Choroid plexus epithelial cell (primary cell): ENCODE measurements around the gene NAB2.

Experiments
- DNase-seq: peaks from one replicate; pipeline ENCODE4 v3.0.0-alpha.2; 2010; ENCODE audit warnings: low read depth
- H3K4me3 ChIP-seq: 2 replicates; pipeline ENCODE4 v1.5.1; 2011; ENCODE audit warnings: low read depth, mild to moderate bottlenecking, control low read depth, low read length, moderate library complexity
- CTCF ChIP-seq: conservative IDR thresholded peaks from 2 replicates; pipeline ENCODE4 v1.5.1; 2011; ENCODE audit warnings: low read depth, mild to moderate bottlenecking, control low read depth, inconsistent platforms, low read length, moderate library complexity

Gene NAB2

DNA sequence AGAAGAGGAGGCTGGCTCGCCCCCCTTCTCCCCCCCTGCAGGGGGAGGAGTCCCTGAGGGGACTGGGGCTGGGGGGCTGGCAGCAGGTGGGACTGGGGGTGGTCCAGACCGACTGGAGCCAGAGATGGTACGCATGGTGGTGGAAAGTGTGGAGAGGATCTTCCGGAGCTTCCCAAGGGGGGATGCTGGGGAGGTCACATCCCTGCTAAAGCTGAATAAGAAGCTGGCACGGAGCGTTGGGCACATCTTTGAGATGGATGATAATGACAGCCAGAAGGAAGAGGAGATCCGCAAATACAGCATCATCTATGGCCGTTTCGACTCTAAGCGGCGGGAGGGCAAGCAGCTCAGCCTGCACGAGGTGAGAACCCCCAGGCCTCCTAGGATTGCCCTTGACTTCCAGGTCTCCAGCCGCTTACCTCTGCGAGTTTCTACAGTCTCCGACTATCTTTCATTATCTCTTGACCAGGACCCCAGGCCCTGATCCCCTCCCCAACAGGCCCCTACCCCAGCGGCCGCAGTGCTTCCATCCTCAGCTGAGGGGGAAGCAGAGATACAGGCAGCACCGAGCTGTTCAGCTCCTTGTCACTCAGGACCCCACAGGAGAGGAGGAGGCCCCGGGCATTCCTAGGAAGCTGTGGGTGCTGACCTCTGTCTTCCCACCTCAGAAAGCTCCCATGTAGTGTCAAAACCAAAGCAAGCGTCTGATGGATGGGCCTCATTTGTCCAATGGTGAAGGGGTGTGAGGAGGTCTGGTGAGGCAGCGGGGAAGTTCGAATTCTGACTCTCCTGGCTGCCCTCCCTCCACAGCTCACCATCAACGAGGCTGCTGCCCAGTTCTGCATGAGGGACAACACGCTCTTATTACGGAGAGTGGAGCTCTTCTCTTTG, 3.0 kb downstream of the NAB2 start:
- H3K4me3 ChIP-seq: peak overlapping the region; percentile 93
- no peak for TF ChIP-seq CTCF

DNA sequence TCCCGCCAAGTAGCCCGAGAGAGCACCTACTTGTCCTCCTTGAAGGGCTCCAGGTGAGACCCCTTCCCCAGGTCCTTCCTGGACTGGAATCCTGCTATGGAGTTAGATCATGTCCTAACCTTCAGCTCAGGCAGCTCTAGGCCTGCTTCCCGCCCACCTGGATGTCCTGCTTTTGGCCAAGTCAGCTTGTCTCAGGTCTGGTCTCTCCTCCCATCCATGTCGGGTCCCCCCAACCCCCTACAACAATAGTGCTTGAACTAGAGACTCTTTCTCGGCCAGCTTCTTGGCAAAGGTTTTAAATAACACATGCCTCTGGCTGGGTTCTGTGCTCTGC, 3.6 kb downstream of the NAB2 start:
- DNase-seq: no peak
- no peak for TF ChIP-seq CTCF
- H3K4me3 ChIP-seq: no peak overlapping the region

More for the DNA sequence above, 3.0 kb downstream of the NAB2 start:
- no peak for DNase-seq

DNA sequence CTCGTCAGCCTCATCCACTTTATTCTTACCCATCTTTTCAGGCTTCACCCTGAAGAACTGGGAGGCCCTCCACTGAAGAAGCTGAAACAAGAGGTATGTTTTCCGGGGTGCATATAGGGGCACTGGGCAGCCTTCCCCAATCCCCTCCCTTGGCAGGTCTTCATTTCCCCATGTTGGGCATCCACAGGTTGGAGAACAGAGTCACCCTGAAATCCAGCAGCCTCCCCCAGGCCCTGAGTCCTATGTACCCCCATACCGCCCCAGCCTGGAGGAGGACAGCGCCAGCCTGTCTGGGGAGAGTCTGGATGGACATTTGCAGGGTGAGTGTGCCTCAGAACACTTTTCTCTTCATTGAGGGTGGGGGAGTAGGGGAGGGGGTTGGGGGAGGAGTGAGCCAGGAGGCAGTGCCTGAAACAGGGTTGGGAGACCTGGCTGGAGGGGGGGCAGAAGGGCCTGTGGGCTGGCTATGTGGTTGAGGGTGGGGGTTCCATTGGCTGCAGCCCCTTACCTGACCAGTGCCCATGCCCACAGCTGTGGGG, 4.0 kb downstream of the NAB2 start:
- DNase-seq: no peak
- H3K4me3 ChIP-seq: no peak overlapping the region
- no peak for TF ChIP-seq CTCF

GRCh38 chr12:57093415-57094207, 4.7 kb downstream of the NAB2 start:
- TF ChIP-seq CTCF: peak; percentile 65

DNA sequence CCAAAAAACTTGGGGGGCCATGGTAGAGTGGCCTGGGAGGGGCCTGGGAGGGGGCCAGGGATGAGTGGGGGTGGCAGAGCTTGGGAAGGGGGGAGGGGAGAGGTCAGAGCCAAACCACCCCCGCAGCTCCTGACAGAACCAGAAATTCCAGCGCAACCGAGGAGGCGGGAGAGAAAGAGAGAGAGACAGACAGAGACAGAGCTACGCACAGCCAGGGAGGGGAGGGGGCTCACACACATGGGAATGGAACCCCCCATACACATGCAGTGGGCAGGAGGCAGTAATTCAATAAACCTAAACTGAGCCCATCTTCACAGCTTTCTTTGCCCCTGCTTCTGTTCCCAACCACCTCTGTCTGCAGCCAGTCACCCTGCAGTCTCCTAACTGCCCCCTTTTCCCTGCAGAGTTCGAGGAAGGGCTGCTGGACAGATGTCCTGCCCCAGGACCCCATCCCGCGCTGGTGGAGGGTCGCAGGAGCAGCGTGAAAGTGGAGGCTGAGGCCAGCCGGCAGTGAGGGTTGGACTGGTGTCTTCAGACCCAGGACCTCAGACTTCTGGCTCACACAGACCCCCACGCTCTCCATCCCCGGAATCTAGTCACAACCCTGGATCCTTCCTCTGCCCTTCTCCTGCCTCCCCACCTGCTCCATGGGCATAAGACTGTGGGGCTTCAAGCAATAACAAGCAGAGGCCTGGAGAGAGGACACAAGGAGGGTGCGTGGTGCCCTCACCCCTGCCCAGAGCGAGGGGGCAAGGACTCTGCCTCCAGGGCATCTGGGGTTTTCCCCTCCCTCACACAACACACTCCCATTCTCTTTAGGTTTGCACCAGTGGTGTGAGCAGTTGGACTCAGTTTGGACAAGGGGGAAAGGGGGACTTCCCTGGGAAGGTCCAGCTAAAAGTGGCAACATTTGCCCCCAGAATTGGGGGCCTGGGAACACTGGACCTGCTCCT, 5.6 kb downstream of the NAB2 start:
- DNase-seq: no peak
- no peak overlapping the region for H3K4me3 ChIP-seq
- no peak for TF ChIP-seq CTCF

More at GRCh38 chr12:57093415-57094207, 4.7 kb downstream of the NAB2 start:
- peak; percentile 90 for DNase-seq
- H3K4me3 ChIP-seq: peak overlapping the region; percentile 26

GRCh38 chr12:57095440-57095839, 6.5 kb downstream of the NAB2 start:
- no peak overlapping the region for H3K4me3 ChIP-seq
- DNase-seq: no peak
- no peak for TF ChIP-seq CTCF
